HK-2 (cell line): ENCODE results near the gene MZT1.

Experiments
- DNase-seq: peaks from one replicate; pipeline ENCODE4 v3.0.0-alpha.2; 2018; ENCODE audit not compliant: unreplicated experiment

MZT1 gene

GRCh38 chr13:72680353-72680752, 47.1 kb downstream of the MZT1 start:
- DNase-seq: no peak

GRCh38 chr13:72678312-72678711, 49.1 kb downstream of the MZT1 start:
- DNase-seq: no peak

GRCh38 chr13:72677431-72677830, 50.0 kb downstream of the MZT1 start:
- DNase-seq: no peak

- no peak for DNase-seq
These were observed 61.0 kb downstream of the MZT1 start for GRCh38 chr13:72666391-72666790.

- DNase-seq: no peak
These were observed 64.9 kb downstream of the MZT1 start for GRCh38 chr13:72662548-72662947.
